NCI-H446 treated with DMSO at 0.1 percent for 48 hours (cell line): ENCODE measurements around the gene ARHGAP29.
"Not testable (repeated sequence)": the region's sequence is repeated elsewhere in the genome, so short reads cannot be mapped to it uniquely, and the experiment has no call there.

Source experiments
- DNase-seq: peaks from one replicate; lab custom pipeline; 2025; lab: John Stamatoyannopoulos, UW

ARHGAP29 gene

DNA sequence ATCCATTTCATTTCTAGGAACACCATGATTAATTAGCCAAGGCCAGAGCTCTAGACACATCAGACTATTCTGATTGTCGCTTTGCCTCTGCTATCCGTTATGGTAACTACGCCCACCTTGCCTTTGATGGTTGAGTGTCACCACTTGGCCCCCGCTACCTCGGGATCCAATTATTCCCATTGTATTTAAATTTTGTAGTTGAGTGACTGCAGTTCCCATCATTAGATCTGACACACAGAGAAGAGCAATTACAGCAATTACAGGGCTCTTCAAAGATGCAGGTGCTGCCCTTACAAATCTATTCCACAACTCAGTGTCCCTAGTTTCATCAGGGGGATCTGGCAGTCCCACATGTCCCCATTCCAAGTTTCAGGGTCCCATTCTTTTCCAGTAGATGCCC, 71.5 kb downstream of the ARHGAP29 start:
- DNase-seq = no peak

DNA sequence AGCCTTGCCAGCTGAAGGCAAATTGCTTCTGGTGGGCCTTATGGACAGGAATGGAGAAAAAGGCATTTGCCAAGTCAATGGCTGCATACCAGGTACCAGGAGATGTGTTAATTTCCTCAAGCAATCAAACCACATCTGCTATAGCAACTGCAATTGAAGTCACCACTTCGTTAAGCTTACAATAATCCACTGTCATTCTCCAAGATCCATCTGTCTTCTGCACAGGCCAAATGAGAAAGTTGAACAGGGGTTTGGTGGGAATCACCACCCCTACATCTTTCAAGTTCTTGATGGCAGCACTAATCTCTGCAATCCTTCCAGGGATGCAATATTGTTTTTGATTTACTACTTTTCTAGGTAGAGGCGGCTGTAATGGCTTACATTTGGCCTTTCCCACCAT, 72.5 kb downstream of the ARHGAP29 start:
- DNase-seq = not testable (repeated sequence)

DNA sequence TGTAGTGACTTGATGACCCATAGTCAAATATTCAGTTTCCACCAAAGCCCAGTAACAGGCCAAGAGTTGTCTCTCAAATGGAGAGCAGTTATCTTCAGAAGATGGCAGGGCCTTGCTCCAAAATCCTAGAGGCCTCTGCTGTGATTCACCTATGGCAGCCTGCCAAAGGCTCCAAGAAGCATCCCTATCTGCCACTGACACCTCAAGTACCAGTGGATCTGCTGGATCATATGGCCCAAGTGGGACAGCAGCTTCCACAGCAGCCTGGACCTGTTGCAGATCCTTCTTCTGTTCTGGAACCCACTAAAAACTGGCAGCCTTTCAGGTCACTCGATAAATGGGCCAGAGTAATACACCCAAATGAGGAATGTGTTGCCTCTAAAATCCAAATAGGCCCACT, 73.3 kb downstream of the ARHGAP29 start:
- not testable (repeated sequence) for DNase-seq

DNA sequence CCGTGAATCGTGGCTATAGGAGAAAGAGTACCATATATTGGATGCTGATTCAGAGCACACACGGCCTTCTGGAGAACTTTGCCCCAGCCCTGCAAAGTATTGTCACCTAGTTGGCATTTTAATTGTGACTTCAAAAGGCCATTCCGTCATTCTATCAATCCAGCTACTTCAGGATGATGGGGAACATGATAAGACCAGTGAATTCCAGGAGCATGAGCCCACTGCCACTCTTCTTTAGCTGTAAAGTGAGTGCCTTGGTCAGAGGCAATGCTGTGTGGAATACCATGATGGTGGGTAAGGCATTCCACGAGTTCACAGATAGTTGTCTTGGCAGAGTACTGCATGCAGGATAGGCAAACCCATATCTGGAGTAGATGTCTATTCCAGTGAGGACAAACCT, 74.1 kb downstream of the ARHGAP29 start:
- DNase-seq = not testable (repeated sequence)

DNA sequence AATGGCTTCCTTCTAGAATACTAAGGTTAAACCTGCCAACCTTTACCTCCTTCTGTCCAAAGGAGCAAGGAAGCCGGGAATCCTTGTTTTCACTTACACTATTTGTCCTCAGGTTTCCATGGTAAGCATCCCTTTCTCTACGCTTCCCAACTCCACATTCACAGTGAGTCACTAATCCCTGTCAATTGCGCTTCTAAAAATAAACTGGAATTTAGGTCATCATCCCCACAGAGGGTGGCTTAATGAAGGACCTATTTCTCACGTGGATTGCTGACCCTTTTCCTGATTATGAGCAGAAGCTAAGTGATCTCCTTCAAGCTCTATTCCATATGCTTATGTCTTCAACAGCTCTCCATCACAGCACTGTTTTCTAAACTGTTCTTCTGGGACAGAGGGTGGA, 76.6 kb downstream of the ARHGAP29 start:
- no peak for DNase-seq

DNA sequence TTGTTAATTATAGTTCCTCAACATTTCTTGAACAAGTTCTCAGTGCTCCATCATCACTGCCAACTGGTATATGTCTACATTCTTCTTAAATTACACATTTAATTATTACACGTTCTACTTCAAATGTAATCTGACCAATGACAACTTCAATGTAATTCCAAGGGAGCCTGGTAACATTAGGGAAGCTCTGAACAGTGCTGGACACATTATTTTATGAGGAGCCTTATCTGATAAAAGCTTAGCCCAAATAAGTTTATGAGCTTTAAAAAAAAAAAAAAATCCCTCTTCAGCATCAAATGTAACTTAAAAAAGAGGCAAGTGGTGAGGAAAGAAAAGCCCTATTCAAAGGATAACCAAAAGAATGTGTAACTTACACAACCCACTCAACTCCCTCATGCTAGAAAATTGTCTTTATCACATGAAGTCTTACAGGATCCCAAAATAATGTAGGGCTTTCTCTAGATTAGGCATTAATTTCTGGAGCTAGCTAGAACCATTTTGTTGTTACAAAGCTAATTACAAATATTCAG, 81.2 kb downstream of the ARHGAP29 start:
- no peak for DNase-seq

DNA sequence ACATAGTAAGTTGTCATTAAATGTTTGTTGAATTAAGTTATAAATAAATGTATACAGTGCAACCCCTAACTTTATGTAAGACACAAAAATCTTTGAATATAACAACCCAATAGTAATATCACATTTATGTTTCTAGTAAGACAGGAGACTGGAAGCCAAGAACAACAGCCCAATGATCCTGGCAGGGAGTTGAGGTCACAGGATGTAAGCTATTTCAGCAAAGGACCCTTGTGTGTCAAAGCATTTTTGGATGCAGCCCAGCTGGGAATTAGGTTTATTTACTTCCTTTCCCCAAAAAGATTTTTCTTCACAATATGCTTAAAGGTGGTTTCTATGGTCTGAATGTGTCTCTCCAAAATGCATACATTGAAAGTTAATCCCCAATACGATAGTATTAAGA, 82.4 kb downstream of the ARHGAP29 start:
- no peak for DNase-seq

DNA sequence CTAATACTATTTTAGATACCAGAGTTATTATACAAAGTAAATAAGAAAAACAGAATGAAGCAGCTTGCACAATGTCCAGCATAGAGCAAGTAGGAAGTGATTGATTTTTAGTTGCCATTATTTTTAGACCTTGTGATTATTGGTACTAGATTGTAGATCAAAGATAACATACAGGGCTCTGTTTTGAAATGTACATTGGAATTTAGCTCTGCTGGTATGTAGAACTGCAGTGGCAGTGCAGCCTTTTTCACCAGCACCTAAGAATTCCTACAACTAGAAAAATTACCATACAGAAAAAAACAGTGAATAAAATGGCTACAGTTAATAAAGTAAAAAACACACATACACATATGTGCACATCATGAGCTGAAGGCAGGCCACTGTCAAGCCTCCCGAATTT, 84.3 kb downstream of the ARHGAP29 start:
- no peak for DNase-seq

DNA sequence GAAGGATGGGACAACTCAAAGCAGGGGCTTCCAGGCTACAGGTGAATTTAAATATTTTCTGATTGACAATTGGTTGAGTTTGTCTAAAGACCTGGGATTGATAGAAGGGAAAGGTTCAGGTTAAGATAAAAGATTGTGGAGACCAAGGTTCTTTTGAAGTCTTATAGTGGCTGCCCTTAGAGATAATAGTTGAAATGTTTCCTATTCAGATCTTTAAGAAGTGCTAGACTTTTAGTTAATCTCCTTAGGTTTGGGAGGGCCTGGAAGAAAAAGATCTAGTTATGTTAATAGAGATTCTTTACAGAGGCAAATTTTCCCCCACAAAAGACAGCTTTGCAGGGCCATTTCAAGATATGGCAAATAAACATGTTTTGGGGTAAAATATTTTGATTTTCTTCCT, 88.2 kb downstream of the ARHGAP29 start:
- not testable (repeated sequence) for DNase-seq

DNA sequence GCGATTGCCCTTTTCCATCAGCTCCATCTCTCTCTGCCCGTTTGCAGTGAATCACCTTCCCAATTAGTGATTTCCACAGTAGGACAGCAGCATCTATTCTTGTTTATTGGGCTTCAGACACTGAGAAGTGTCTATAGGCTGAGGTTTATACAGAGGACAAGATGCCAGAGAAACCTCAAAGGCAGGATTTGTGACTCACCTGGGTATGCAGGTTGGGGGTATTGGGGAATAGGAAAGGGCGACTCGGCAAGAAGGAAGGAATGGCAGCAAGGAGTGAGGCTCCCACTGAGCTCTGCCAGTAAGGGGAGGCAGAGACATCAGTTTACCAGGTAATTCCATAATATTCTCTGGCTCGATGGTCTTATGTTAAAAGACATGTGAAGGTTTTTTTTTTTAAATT, 91.1 kb downstream of the ARHGAP29 start:
- DNase-seq = no peak

DNA sequence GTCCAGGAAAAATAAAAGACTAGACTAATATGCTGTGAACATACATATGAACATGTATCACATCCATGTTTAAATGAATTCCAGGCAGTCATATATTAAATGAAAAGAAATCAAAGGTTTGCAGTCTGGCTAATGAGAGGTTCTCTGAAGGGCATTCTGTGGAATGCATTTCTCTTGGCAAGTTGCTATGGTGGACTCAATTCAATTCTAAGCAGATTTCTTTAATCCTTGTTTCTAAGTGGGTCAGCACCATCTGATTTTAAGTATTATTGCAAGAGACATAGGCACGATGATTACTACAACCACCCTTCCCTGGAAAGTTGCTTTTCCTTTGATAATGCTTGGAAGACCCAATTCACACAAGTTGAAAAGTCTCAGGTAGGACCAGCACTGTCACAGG, 92.5 kb downstream of the ARHGAP29 start:
- no peak for DNase-seq

DNA sequence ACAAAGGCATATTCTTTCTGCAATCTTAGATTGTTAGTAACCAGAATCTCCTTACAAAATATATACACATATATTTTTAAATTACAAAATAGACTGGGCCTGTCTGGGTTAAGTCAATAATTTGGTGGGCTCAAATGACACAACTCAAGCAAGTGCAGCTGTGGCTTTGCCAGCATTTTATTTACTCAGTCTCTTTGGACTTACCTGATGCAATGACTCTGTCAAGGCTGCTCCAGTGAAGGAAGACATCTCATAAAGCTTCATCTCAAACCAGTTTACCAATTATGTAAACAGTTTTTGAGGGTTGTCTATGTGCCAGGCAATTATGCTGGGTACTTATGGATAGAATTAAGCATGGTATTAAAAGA, 93.6 kb downstream of the ARHGAP29 start:
- DNase-seq = no peak

DNA sequence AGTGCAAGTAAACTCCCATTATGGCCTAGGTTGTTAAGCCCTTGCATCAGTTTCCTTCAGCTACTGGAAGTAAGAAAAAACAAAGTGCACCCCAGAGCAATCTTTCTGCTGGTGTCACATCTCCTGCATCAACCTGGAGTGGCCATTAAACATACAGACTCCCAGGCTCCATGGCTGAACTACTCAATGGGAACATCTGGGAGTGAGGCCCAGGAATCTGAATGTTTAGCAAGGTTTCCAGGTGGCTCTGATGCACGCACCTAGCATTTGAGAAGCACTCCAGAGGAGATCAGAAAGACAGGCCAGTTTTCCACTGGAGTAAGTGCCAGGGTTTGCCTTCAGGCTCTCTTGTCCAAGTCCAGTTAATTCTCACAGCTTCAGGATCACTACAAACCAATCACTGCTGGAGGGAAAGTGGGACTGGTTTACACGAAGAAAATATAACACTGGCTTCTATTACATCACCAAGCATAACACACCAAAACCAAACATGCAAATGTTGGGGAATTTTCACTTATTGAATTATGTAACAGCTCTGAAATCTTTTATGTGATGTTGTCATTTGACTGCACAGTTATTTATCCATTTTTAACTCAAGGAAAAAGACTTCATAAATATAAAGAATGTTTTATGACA, 94.1 kb downstream of the ARHGAP29 start:
- DNase-seq = no peak

DNA sequence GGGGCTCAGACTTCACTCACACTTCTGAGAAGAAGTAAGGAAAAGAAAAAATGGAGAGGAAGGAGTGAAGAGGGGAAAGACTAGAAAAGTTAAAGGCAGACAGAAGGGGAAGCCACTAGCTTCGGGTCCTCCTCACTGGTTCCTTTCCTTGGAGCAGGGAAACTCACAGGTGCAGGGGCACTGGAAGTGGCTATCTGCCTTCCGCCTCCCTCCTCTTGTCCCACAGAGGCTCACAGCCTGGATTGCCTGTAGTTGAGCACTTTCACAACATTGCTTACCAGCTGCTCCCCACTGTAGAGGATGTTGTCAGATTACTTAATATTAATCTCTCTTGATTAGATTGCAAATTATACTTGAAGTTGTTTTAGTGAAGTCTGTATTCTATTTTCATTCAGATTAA, 94.8 kb downstream of the ARHGAP29 start:
- no peak for DNase-seq

DNA sequence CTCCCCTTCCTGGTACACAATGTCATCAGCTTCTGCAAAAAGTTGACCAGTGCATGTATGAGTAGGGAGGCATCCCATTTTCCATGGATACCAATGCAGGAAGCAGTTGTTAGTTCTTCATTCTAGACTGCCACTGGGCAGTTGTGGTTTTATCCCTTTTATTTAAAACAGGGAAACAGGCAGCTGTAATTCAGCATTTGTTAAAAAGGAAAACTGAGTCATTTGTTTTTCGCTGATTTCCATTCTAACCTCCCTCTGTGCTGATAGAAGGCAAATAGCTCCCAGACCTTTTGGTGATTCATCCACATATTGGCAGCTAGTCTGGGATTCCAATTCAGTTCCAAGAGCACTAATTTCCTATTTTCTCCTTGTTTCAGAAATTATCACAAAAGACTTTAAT, 95.4 kb downstream of the ARHGAP29 start:
- no peak for DNase-seq

DNA sequence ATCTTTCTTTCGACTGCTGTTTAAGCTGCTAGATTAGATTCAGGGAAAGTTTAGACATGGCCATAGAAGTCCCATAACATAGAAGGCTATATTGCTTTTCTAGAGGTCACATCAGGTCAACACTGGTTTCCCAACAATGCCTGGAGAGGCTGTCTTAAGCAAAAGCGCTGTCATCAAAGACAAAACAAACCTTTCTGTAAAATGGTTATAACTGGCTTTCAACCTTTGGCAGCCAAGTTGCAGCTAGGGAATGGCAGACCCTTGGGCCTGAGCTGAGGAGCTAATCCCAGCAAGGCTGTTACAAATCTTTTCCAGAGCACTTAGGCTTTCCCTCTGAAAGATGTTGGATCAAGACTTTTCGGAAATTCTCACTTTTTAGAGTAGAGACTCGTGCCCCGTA, 105.3 kb downstream of the ARHGAP29 start:
- no peak for DNase-seq

DNA sequence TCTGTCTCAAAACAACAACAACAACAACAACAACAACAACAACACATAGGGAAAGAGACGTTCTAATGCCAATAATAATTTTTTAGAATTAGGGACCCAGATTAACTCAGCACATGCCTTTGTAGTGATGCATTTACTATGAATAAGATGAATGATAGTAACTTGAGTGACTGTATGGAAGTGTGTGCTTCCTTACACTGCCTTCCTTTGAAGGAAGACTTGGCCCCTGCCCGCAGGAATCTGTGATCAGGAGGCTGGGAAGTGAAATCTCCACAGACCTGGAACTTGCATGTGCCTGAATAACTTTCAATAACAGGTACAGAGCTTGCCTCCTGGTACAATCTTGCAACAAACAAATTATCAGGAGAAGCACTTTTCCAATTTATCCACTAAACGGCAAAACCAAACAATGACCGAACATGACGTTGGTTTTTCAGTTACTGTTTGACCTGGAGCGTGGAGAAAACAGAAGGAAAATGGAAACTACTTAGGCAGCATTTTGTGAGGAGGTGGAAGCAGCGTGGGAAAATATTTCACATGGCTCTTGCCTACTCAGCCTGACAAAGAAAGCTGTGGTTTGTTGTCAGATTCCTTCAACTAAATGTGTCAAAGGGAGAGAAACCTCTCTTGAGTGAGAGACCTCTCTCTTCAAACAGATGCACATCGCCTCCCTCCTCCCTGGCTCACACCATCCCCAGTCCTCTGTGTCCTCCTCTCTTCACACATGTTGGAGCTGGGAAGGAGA, 106.4 kb downstream of the ARHGAP29 start:
- DNase-seq = no peak

DNA sequence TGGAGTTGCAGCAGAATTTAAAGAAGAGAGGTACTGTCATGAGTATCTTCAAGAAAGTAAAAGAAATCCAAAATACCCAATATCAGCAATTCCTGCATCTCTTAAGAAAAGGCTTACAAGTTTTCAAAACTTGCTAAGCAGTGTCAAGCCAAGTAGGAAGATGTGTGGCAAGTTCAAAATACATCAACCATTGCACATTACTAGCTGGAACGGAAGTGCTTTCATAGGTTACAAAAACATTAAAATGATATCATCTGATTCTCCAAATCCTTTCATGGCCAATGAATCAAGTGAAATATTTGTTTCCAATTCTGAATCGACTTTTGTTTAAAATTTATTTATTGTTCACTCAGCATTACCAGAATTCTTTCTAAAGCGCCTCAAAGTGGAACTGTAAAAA, 110.7 kb downstream of the ARHGAP29 start:
- DNase-seq = no peak

DNA sequence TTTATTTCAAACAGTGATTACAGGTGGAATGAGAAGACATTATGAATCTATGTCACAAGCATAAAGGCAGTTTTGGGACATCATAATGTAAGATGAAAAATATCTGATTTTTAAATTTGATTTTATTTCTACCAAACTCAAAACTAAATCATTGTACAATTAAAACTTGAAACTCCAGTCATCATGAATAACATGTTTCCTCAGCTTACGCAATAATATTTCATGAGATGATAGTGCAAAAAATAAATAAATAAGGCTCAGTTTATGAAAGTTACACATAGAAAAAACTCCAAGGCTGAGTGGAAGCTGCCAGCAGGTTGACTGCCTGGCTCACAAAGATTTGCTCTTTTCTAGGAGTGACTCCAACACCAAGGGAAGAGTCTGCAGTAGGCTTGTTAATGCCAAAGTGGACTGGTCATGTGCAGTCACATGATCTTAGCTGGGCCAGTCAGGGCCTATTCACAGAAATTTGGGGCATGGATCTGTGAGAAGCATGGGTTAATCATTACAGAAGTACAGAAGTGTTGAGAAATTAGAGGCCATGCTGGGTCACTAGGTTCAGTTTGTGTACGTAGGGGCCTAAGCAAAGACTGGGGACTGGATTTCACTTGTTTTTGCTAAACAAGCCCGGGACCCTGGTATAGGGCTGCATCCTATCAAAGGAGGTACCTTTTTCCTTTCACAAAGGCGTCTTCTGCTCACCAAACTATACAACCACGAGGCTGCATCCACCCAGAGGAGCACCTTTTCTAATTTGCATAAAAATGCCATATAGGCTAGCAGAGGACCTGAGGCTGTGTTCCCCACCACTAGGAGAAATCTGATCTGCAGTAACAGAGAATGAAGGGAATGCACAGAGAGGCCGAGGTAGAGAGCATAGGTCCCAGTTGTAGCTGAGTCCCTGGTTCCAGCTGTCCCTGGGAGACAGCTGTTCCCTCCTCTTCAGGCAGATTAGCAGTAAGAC, 111.6 kb downstream of the ARHGAP29 start:
- DNase-seq = no peak

DNA sequence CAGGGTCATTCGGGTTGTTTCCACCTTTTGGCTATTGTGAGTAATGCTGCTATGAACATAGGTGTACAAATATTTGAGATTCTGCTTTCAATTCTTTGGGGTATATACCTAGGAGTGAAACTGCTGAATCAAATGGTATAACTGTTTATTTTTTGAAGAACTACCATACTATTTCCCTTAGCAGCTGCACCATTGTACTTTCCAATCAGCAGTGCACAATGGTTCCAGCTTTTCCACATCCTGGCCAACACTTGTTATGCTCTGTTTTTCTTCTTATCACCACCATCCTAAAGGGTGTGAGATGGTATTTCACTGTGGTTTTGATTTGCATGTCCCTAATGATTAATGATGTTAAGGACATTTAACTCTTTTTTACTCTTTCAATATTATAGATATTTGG, 112.8 kb downstream of the ARHGAP29 start:
- DNase-seq = no peak

DNA sequence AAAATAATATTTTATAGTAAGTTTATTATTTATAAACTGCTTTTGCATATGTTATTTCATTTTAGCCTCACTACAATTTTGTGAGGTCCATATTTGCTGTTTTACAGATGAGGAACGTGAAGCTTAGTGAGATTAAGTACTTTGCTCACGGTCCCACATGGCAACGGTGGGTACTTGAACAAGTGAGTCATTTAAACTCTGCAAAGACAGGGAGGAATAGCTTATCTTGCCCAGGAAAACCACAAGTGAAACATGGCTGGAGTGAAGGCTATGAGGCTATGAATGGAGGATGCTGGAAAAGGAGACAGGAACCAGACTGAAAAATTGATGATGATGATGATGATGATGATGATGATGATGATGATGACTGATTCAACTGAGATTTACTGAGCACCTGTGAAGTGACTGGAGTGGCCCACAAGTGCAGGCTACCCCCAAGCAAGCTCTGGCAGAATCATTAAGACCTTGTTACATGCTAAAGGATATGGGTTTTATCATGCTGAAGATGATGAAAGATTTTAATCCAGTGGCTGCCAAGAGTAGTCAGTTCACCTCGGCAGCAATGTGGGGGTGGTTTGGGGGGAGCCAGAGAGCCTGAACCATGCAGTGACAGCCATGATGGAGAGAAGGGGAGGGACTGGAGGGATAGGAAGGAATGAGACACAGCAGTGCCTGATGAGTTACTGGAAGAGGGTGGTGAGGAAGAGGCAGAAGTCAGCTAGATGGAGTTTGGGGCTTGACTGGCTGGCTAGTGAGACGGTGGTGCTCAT, 115.0 kb downstream of the ARHGAP29 start:
- no peak for DNase-seq
